ENCODE results near the gene PRSS1.

DNA sequence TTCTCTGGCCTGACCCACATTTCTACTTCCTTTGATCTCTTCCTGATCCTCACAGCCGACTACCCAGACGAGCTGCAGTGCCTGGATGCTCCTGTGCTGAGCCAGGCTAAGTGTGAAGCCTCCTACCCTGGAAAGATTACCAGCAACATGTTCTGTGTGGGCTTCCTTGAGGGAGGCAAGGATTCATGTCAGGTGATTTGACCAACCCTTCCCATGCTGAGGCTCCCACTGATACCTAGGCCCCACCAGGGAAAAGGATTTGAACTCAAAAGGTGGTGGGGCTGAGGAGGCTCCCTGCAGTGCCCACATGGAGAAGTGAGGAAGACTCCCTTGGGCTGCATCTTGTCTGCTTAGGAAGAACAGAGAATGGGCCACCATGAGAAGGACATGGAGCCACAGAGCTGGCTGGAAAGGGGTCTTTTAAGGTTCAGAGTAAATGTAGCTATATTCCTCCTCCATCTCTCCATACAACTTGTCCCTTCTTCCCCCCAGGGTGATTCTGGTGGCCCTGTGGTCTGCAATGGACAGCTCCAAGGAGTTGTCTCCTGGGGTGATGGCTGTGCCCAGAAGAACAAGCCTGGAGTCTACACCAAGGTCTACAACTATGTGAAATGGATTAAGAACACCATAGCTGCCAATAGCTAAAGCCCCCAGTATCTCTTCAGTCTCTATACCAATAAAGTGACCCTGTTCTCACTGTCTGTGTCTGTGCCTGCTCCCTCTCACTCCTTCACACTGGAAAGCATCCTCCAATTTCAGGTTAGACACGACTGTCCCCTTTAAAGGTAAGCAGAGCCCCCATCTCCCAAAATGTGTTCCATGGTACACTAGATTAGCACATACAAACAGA is 3.3 kb downstream of the PRSS1 start:
- TF ChIP-seq, protein P1, sequence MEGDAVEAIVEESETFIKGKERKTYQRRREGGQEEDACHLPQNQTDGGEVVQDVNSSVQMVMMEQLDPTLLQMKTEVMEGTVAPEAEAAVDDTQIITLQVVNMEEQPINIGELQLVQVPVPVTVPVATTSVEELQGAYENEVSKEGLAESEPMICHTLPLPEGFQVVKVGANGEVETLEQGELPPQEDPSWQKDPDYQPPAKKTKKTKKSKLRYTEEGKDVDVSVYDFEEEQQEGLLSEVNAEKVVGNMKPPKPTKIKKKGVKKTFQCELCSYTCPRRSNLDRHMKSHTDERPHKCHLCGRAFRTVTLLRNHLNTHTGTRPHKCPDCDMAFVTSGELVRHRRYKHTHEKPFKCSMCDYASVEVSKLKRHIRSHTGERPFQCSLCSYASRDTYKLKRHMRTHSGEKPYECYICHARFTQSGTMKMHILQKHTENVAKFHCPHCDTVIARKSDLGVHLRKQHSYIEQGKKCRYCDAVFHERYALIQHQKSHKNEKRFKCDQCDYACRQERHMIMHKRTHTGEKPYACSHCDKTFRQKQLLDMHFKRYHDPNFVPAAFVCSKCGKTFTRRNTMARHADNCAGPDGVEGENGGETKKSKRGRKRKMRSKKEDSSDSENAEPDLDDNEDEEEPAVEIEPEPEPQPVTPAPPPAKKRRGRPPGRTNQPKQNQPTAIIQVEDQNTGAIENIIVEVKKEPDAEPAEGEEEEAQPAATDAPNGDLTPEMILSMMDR (conservative IDR thresholded peaks at IDR 0.05; ENCODE audit: low read depth, low read length) = no peak
- TF ChIP-seq EZH2 (IDR thresholded peaks at IDR 0.05; ENCODE audit: borderline replicate concordance, low read depth, low read length, poor library complexity, severe bottlenecking) = no peak

All from A673 (cell line).